Epithelial cell of prostate (primary cell): ENCODE results near the gene HLA-DQA1.
"Not testable (repeated sequence)": the region's sequence is repeated elsewhere in the genome, so short reads cannot be mapped to it uniquely, and the experiment has no call there.

ENCODE experiments used
- DNase-seq: peaks from one replicate; pipeline ENCODE4 v3.0.0-alpha.2; 2011; ENCODE audit warnings: low read depth, low spot score
- H3K27ac ChIP-seq: fragments of 450-650 bp; 2 replicates; pipeline ENCODE4 v1.5.1; 2017; ENCODE audit warnings: mild to moderate bottlenecking

HLA-DQA1 gene

DNA sequence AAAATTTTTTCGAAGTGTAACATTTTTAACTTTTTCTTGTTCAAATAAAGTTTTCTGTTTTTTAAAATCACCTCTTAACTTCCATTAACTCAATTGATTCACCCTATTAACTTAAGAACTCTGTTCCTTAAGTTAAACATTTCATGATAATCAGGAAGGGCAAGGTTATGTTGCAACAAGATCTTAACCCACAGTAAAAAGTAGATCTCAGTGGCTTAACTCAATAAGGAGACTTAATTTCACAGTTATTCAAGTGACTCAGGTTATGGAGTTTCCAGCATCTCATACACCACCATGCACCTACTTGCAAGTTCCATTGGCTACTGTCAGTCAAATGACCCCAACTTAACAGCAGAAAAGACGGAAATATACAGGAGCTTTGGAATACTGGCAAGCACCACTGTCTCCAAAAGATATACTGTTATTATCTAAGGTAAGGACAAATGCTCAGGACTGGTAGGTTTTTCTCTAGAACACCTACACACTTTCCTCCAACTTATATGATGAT, 18.1 kb downstream of the HLA-DQA1 start:
- DNase-seq = no peak
- no peak overlapping the region for H3K27ac ChIP-seq

DNA sequence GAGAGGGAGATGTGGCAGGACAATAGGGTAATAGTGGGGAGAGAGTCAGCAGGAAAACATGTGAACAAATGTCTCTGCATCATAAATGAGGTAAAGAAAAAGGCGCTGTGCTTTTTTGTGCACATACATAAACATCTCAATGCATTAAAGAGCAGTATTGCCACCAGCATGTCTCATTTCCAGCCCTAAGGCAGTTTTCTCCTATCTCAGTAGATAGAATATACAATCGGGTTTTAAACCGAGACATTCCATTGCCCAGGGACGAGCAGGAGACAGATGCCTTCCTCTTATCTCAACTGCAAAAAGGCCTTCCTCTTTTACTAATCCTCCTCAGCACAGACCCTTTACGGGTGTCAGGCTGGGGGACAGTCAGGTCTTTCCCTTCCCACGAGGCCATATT, 20.1 kb downstream of the HLA-DQA1 start:
- DNase-seq, H3K27ac ChIP-seq: not testable (repeated sequence)

DNA sequence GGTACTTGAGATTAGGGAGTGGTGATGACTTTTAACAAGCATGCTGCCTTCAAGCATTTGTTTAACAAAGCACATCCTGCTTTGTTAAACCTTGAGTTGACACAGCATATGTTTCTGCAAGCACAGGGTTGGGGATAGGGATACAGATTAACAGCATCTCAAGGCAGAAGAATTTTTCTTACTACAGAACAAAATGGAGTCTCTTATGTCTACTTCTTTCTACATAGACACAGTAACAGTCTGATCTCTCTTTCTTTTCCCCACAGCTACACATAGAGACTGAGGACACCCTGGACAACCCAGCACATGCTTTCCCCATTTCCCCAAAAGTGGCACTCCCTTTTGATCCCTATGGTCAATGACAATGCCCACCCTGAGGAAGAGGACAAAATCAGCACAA, 20.6 kb downstream of the HLA-DQA1 start:
- not testable (repeated sequence) for DNase-seq, H3K27ac ChIP-seq

DNA sequence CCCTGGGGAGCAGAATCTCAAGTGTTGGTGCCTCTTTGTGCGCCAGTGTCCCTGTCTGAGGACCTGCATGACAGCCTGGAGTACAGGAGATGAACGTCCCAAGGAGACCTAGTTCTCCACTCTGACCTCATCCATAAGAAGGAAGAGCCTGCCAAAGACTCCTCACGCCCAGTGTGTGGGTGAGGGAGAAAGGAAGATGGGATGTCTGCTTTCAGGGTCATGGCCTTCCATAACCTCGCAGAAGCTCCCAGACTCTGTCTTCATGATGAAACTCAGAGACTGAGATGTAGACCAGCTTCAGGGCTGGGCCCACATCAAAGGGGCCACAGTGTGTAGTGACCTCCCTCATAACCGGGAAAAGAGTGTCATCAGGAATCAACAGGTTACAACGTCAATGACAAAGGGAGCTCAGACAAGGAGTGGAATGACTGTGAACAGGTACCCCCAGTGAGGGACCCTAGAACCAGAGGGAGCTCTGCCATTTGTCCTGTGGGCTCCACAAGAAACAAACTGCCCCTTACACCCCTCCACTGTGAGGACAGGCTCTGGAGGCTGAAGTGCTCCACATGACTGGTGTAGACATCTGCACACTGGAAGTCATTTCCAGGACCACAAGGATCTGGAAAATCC, 21.2 kb downstream of the HLA-DQA1 start:
- no peak overlapping the region for H3K27ac ChIP-seq
- no peak for DNase-seq

DNA sequence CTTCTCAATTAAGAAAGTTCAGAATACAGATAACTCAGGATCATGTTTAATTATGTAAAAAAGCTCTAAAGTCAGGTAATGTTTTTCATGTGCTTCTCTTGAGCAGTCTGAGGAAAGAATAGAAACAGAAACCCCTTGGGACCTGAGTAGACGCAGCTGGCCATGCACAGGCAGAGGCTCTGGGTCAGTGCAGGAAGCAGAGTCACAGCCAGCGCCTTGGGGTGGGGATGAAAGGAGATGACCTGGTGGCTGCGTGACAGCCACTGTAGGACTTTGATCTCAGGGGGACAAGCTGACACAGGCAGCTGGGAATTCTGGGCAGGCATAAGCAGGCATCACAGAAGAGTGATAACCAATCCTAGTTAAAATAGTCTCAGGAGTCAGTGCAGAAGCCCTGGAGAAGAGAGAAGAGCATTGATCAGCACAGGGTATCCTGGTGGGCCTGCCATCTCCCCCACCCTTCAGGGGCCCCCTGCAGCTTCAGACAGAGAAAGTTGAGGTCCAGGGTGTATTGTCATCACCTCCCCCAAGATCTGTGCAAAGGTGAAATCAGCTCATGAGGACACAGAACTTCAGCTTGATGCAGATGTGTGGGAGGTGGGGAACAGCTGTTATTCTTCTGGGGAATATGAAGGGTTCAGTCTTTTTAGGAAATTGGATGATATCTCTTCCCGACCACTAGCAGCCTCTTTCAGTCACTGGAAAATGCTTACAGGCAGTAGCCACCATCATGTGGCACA, 22.8 kb downstream of the HLA-DQA1 start:
- H3K27ac ChIP-seq = no peak overlapping the region

DNA sequence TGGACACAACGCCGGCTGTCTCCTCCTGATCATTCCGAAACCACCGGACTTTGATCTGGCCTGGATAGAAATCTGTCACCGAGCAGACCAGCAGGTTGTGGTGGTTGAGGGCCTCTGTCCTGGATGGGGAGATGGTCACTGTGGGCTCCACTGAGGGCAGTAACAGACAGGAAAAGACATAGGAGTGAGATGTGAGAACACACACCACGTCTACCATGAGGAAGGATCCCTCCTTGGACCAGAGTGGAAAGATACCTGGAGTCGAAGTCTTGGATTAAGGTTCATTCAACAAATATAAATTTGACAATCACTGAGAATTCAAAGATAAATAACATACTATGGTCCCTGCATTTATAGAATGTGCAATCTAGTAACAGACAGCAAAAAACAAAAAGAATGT, 24.9 kb downstream of the HLA-DQA1 start:
- no peak overlapping the region for H3K27ac ChIP-seq
- DNase-seq = no peak

More for the DNA sequence above, 22.8 kb downstream of the HLA-DQA1 start:
- no peak for DNase-seq

DNA sequence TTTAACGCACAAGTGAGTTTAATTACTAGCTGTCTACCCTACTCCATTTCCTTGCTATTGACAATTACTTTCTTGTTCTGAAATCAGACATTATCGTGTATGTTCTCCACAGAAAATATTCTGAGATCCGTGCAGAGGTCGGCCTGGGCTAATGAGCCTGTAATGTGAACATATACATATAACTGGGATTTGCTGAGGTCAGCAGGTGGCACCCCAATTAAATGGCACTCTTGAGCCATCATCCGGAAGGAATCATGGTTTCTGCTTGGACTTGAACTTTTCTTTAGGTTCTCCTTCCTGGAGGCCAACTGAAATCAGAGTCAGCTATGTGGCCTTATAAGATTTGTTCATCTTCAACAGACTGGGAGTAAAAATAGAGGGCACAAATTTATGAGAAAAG, 25.6 kb downstream of the HLA-DQA1 start:
- DNase-seq = no peak

DNA sequence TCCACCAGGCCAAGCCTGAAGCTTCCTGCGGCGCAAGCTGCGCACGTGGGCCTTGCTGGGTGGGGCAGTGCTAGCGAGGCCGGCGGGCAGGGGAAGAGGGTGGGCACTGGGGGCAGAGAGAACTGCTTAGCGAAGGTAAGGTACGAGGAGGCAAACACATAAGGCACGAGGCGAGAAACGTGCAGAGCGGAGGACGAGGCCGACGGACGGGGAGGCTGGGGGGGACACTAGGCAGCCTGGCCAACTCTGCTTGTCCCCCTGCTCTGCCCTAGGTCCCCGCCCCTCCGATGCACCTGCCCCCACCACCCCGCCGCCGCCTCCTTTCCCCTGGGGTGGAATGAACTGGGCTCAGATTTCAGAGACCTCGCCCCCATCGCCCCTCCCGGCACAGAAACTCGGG, 27.1 kb downstream of the HLA-DQA1 start:
- no peak overlapping the region for H3K27ac ChIP-seq
- no peak for DNase-seq

More for the DNA sequence above, 25.6 kb downstream of the HLA-DQA1 start:
- H3K27ac ChIP-seq = no peak overlapping the region

DNA sequence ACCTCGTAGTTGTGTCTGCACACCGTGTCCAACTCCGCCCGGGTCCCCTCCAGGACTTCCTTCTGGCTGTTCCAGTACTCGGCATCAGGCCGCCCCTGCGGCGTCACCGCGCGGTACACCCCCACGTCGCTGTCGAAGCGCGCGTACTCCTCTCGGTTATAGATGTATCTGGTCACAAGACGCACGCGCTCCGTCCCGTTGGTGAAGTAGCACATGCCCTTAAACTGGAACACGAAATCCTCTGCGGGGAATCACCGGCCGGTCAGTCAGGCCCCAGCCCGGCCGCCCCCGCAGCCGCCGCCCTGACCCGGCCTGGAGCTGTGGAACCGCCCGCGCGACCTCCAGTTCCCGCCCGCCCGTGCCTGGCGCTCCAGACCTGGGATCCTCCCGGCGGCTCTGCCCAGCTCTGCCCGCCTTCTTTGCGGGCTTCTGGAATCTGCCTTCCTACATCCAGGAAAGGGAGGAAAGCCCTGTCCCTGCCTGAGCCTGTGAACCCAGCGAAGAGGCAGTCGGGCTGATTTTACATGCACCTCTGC, 27.7 kb downstream of the HLA-DQA1 start:
- DNase-seq = no peak
- H3K27ac ChIP-seq = no peak overlapping the region

DNA sequence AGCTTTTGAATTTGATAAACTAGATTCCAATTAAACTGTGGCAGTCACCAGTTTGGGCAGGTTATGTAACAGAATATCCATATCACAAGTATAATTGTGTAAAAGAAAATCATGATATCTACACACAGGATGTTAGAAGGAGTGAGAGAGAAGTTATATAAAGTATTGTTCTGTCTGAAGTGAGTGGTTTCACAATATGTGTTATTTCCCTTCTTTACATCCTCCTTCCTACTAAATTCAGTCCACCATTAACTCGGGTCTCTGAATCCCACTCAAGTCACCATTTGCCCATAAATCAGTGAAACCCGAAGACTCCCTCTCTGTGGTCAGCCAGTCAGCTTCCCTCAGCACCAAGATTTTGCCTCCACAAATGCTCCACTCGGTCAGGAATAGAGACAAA, 28.5 kb downstream of the HLA-DQA1 start:
- H3K27ac ChIP-seq = no peak overlapping the region
- no peak for DNase-seq

DNA sequence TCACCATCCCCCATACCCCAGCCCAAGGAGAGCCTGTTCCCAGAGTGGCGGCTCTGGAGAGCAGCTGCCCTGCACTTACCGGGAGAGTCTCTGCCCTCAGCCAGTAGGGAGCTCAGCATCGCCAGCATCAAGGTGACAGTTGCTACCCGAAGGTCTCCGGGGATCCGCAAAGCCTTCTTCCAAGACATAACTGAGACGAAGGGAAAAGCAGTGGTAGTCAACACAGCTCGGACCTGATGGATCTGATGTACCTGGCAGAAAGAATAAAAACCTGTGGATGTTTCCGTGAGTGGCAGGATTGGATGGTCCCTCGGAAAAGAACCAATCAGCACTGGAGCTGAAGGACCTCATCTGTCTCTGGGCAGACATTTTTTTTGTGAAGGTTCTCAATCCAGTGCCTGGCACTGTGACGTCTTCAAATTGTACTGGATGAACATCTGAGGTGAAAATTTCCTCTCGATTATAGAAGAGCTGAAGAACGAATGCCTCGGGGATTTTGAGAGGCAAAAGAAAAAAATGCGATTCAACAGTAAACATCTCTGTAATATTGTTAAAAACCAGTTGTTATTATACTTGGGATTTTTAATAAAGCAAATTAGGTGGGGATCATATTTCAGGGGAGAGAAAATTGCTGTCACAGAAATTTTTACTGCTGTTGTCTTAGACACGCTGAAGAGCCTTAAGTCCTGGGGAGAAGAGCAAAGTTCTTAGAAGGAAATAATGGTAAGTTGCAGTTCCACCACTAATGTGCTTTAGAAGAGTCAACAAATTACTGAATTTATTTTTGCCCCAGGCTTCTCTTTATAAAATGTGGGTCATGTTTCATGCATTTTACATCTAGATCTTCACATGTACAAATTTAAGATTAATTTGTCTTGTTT, 29.5 kb downstream of the HLA-DQA1 start, which contains the start of gene HLA-DQB1:
Gene HLA-DQB1, minus strand, starts transcription at position 238 of the 881 bp plus-strand sequence. Its CDS starts 50 bp downstream, at position 188.
- DNase-seq = no peak

DNA sequence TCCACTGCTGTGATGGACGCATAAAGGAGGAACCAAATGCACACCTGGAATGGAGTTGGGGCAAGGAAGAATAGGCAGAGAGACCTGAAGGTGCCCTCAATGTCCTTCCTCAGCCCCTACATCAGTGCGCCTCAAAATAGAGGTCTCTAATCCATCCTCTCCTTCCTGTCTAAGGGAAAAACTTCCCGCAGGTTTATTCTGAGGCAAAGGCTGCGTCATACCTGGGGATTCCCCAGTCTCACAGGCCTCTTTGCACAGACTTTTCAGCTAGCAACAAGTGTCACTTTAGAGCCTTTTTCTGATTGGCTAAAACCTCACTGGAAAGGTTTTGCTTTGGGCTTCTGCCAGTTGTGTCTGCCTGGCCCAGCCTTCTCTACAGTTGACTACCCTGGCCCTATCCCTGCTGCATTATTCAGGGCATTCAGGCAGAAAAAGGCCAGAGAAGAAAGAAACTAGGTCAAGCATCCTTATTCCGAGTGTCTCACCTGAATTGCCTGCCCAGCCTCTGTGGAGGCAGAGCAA, 31.1 kb downstream of the HLA-DQA1 start:
- no peak overlapping the region for H3K27ac ChIP-seq
- DNase-seq = no peak

More for the DNA sequence above, 29.5 kb downstream of the HLA-DQA1 start, which contains the start of gene HLA-DQB1:
- H3K27ac ChIP-seq = no peak within 1 kb of the TSS

DNA sequence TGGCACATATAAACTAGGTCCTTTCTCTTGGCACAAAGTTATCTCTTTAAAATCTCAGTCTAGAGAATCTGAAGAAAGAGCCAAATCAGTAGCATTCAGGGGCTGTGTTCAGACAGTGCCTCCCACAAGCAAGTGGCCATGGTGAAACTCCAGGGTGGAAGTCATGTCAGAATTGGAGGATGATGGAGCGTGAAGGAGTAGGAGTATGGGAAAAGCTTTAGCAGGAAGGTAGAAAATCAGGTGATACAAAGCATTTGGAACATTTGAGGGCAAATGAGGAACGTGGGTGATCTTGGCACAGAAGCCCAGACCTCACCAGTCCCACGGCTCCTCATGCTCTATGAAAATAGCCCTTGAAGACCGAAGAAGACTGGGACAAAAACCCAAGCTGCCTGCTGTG, 32.0 kb downstream of the HLA-DQA1 start:
- H3K27ac ChIP-seq = no peak overlapping the region
- no peak for DNase-seq

DNA sequence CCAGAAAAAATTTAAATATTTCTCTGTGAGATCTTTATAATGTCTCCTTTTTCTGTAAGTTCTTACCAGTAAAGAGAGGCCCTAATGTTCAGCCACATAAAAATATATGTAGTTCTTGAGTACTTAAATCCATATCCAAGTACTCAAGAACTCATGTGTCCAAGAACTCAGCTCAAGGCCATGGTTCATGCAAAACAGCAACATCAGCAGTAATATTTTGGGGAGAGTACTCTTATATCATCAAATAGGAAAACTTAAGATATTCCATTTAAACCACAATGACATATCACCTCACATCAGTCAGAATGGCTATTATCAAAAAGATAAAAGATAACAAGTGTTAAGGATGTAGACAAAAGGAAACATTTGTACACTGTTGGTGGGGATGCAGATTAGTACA, 32.7 kb downstream of the HLA-DQA1 start:
- no peak for DNase-seq
- H3K27ac ChIP-seq = no peak overlapping the region

DNA sequence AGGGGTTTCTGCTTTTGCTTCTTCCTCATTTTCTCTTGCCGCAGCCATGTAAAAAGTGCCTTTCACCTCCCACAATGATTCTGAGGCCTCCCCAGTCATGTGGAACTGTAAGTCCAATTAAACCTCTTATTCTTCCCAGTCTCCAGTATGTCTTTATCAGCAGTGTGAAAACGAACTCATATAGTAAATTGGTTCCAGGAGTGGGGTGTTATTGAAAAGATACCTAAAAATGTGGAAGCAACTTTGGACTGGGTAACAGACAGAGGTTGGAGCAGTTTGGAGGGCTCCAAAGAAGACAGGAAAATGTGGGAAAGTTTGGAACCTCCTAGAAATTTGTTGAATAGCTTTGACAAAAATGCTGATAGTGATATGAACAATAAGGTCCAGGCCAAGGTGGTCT, 34.7 kb downstream of the HLA-DQA1 start:
- not testable (repeated sequence) for DNase-seq, H3K27ac ChIP-seq

DNA sequence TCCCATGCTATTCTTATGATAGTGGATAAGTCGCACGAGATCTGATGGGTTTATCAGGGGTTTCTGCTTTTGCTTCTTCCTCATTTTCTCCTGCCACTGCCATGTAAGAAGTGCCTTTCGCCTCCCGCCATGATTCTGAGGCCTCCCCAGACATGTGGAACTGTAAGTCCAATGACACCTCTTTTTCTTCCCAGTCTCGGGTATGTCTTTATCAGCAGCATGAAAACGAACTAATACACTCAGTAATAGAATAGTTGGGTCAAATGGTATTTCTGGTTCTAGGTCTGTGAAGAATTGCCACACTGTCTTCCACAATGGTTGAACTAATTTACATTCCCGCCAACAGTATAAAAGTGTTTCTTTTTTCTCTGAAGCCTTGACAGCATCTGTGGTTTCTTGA, 36.9 kb downstream of the HLA-DQA1 start:
- not testable (repeated sequence) for DNase-seq, H3K27ac ChIP-seq

DNA sequence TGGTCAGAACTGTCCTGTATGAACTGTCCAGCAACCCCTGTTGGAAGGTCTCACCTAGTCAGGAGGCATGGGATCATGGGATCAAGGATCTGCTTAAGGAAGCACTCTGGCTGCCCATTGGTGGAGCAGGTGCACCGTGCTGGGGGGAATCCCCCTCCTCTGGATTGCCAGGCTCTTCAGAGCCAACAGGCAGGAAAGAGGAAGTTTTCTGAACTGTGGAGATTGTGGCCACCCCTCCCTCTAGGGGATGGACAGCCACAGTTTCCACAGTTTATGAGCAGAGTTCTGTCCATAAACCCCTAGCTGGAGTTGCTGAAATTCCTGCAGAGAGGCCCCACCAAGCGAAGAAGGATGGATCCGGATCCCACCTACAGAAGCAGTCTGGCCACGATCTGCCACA, 42.3 kb downstream of the HLA-DQA1 start:
- no peak for DNase-seq
- no peak overlapping the region for H3K27ac ChIP-seq

DNA sequence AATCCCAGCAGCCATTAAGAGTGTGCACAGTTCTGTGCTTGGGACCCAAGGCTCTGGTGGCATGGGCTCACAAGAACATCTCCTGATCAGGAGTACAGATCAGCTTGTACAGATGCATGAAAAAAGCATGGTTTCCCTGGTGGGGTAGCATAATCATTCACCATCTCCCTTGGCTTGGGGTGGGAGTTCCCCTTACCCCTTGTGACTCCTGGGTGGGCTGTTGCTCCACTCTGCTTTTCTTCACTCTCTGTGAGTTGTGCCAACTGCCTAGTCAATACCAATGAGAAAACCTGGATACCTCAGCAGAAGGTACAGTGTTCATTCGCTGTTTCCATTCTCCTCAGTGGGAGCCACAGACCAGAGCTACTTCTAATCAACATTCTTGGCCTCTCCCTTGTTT, 42.8 kb downstream of the HLA-DQA1 start:
- no peak for DNase-seq
- no peak overlapping the region for H3K27ac ChIP-seq

DNA sequence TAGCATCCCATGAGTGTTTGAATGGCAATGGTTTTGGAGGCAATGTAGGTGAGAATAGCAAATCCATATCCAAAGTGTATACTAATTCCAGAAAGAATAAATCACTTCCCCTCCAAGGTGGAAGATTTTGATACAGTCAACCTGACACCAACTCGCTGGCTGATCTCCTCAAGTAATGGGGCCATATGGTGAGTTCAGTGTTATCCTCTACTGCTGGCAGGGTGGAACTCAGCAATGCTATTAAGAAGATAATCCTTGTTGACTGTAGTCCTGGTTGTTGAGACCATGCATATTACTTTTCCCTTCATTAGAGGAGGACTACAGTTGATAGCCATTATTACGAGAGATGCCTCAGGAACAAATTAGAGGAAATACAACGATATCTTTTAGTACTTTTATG, 47.0 kb downstream of the HLA-DQA1 start:
- DNase-seq = no peak
- H3K27ac ChIP-seq = no peak overlapping the region

DNA sequence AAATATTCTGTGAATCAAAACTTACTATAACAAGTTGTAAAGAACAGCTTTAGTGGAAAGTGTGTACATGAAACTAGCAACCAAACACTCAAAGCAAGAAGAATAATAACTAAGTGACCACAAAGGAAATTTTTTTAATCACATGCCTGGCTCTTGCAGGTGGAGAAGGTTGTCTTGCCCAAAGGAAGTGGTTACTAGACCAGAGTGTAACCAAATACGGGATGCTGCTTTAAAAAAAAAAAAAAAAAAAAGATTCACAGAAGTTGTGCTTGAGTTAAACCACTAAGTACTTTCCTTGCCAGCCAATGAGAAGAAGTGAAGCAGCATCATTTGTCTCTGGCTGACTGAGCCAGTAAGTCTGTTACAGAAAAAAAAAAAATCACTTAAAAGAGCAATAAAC, 48.4 kb downstream of the HLA-DQA1 start:
- no peak overlapping the region for H3K27ac ChIP-seq
- no peak for DNase-seq
